IPS-15b (cell line): Measurements from ENCODE around the gene CCZ1.
"Not testable (repeated sequence)": the region's sequence is repeated elsewhere in the genome, so short reads cannot be mapped to it uniquely, and the experiment has no call there.

Source experiments
- H3K27me3 ChIP-seq: one replicate; pipeline ENCODE4 v1.6.1; 2013; ENCODE audit warnings: low read length; ENCODE audit not compliant: control insufficient read depth, insufficient read depth
- H3K36me3 ChIP-seq: one replicate; pipeline ENCODE4 v1.6.1; 2013; ENCODE audit warnings: low read length; ENCODE audit not compliant: control insufficient read depth, insufficient read depth
- H3K4me1 ChIP-seq: one replicate; pipeline ENCODE4 v1.6.1; 2013; ENCODE audit warnings: mild to moderate bottlenecking, low read length; ENCODE audit not compliant: control insufficient read depth, insufficient read depth
- H3K4me3 ChIP-seq: one replicate; pipeline ENCODE4 v1.5.1; 2013; ENCODE audit warnings: low read depth, low read length
- H3K9ac ChIP-seq: one replicate; pipeline ENCODE4 v1.6.1; 2013; ENCODE audit warnings: low read depth, mild to moderate bottlenecking, low read length
- H3K9me3 ChIP-seq: one replicate; pipeline ENCODE4 v1.6.1; 2013; ENCODE audit warnings: mild to moderate bottlenecking, low read length; ENCODE audit not compliant: control insufficient read depth, insufficient read depth

The CCZ1 gene

GRCh38 chr7:5898480-5899224, at the start of gene CCZ1:
Gene CCZ1 (plus strand): TSS chr7:5898733. CDS start chr7:5898800, 67 bp downstream.
- H3K9me3 ChIP-seq, H3K36me3 ChIP-seq, H3K9ac ChIP-seq, H3K4me1 ChIP-seq, H3K27me3 ChIP-seq: not testable (repeated sequence)
- H3K4me3 ChIP-seq = peak within 1 kb of the TSS; percentile 32

DNA sequence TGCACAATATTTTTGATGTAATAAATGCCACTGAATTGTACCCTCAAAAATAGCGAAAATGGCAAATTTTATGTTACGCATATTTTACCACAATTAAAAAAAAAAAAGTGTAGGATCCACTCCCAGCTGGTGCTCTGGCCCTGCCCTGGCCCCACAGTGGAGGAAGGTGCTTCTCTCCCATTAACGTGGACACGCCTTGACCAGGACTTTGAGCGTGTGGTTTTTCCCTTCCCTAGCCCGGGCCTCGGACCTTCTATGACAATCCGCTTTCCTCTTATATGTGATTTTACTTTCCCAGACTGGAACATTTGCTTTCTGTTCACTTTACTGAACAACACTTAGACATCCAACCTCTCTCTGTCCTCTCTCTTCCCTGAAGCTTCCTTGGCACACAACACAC, 47.6 kb upstream of the CCZ1 start:
- Histone ChIP-seq H3K4me3 (no peak overlapping the region), H3K27me3 (no peaks in the 10 kb centered on the region), H3K4me1 (no peaks in the 10 kb centered on the region), H3K9me3 (no peaks in the 10 kb centered on the region), H3K9ac (no peak overlapping the region), H3K36me3 (no peaks in the 10 kb centered on the region)

GRCh38 chr7:5854738-5855137, 43.8 kb upstream of the CCZ1 start:
- H3K36me3 ChIP-seq = no peaks in the 10 kb centered on the region
- H3K27me3 ChIP-seq = no peaks in the 10 kb centered on the region
- H3K9ac ChIP-seq = no peak overlapping the region
- no peak overlapping the region for H3K4me3 ChIP-seq
- no peaks in the 10 kb centered on the region for H3K4me1 ChIP-seq
- H3K9me3 ChIP-seq = no peaks in the 10 kb centered on the region

DNA sequence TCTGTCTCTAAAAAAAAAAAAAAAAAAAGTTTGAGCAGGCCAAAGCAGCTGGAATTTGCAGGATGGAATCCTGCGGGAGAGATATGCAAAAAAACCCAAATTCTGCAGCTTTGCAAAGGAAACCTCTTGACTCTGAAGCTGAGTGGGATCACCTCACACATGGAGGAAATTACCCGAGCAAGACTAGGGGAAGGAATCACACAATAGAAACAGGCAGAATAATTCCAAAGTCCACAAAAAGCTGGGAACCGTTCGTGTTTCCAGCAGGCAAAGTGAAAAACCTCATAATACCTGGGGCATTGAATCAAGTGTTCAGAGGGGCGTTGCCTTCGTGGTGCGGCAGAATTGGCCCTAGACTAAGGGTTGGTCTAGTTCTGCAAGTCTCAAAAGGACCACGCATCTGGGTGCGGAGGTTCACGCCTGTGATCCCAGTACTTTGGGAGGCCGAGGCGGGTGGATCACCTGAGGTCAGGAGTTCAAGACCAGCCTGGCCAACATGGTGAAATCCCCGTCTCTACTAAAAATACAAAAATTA, 41.4 kb upstream of the CCZ1 start:
- H3K4me1 ChIP-seq, H3K27me3 ChIP-seq, H3K36me3 ChIP-seq, H3K9me3 ChIP-seq, H3K9ac ChIP-seq, H3K4me3 ChIP-seq: not testable (repeated sequence)

DNA sequence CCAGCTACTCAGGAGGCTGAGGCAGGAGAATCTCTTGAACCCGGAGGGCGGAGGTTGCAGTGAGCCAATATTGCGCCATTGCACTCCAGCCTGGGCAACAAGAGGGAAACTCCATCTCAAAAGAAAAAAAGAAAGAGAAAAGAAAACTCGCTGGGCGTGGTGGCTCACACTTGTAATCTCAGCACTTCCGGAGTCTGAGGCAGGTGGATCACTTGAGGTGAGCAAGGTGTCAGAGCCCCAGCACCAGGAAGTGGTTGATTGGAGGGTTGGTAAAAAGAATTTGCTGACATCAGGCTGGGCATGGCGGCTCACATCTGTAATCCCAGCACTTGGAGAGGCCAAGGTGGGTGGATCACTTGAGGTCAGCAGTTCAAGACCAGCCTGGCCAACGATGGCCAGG, 40.0 kb upstream of the CCZ1 start:
- not testable (repeated sequence) for H3K27me3 ChIP-seq, H3K9me3 ChIP-seq, H3K36me3 ChIP-seq, H3K4me1 ChIP-seq, H3K4me3 ChIP-seq, H3K9ac ChIP-seq

DNA sequence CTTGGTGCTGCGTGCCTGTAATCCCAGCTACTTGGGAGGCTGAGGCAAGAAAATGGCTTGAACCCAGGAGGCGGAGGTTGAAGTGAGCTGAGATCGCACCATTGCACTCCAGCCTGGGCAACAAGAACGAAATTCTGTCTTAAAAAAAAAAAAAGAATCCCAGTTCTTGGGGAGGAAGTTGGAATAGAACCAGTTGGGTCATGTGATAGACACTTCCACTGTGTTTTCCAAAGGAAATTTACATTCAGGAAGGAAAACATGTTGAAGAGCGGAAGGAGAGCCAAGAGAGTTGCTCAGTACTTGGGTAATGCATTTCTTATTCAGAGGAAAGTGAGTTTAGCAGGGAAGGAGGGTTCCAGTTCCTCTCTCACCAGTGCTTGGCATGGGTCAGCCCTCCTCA, 37.3 kb upstream of the CCZ1 start:
- not testable (repeated sequence) for H3K9ac ChIP-seq, H3K9me3 ChIP-seq, H3K4me3 ChIP-seq, H3K36me3 ChIP-seq, H3K4me1 ChIP-seq, H3K27me3 ChIP-seq

DNA sequence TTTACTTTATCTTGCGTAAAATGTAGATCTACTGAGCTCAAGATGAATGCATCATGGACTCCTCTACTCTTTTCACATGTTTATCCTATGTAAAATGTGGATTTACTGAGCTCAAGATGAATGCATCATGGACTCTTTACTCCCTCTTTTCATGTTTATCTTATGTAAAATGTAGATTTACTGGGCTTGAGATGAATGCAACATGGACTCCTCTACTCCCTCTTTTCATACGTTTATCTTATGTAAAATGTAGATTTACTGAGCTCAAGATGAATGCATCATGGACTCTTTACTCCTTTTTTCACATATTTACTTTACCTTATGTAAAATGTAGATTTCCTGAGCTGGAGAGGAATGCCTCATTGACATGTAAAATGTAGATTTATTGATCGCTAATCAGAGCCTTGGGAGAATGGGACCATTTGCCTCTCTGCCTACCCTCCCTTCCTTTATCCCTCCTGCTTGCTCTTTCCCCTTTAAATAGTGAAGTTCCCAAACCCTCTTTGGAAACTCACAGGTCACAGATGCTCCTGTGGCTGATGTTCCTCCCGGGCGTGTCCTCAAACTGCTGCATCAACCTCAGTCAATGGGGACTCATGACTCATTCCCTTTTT, 35.7 kb upstream of the CCZ1 start:
- H3K9me3 ChIP-seq, H3K4me3 ChIP-seq, H3K36me3 ChIP-seq, H3K27me3 ChIP-seq, H3K4me1 ChIP-seq, H3K9ac ChIP-seq: not testable (repeated sequence)

DNA sequence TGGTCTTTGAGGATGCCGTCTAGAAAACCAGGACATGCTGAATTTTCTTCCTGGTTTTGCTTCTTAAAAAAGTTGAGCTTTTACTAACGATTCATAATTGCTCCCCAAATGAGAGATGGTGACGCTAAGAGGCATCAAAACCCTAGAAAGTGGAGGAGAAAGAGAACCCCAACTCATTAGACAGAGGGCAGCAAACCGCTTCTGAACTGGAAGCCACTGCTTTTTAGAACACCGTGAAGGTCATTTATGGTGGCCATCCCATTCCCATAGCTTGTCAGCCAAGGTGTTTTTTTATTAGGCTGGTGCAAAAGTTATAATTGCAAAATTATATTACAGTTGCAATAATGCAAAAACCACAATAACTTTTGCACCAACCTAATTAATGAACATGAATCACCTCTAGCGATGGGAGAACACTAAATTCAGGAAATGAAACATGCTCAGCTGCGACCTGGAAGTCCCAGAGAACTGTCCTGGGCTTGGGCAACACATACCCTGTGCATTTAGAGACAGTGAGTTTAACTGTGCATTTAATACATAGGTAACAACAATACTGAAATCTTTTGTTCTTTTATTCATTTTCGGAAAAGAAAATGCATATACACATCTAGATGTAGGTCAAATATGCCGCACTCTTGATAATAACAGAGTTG, 33.1 kb upstream of the CCZ1 start:
- H3K36me3 ChIP-seq, H3K9ac ChIP-seq, H3K27me3 ChIP-seq, H3K4me3 ChIP-seq, H3K9me3 ChIP-seq, H3K4me1 ChIP-seq: not testable (repeated sequence)

- Histone ChIP-seq H3K4me1 (no peaks in the 10 kb centered on the region), H3K4me3 (no peak overlapping the region), H3K9ac (no peak overlapping the region), H3K9me3 (no peaks in the 10 kb centered on the region), H3K36me3 (no peaks in the 10 kb centered on the region), H3K27me3 (no peaks in the 10 kb centered on the region)
Observed at GRCh38 chr7:5867060-5867459, 31.5 kb upstream of the CCZ1 start.

- not testable (repeated sequence) for H3K9ac ChIP-seq, H3K4me1 ChIP-seq, H3K9me3 ChIP-seq, H3K27me3 ChIP-seq, H3K4me3 ChIP-seq, H3K36me3 ChIP-seq
Observed at GRCh38 chr7:5868928-5869341, 29.6 kb upstream of the CCZ1 start.

DNA sequence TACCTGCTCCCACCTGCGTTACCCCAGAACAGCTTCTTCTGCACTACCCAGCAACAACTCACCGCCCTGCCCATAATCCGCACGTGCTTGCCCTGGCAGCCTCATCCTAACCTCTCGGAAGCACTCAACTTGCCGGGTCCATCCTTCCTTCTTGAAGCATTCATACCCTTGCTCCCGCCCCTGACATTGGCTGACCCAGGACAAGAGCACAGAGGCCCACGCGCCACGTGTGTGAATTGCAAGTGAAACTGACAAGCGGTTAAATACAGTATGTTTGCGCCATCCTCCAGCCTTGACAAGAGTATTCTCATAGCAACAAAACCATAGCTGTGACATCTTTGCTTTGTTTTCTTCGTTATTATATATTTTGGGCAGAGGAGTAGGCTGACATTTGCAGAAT, 28.8 kb upstream of the CCZ1 start:
- H3K4me1 ChIP-seq = no peaks in the 10 kb centered on the region
- H3K36me3 ChIP-seq = no peaks in the 10 kb centered on the region
- H3K27me3 ChIP-seq = no peaks in the 10 kb centered on the region
- H3K9me3 ChIP-seq = no peaks in the 10 kb centered on the region
- H3K9ac ChIP-seq = no peak overlapping the region
- H3K4me3 ChIP-seq = no peak overlapping the region

DNA sequence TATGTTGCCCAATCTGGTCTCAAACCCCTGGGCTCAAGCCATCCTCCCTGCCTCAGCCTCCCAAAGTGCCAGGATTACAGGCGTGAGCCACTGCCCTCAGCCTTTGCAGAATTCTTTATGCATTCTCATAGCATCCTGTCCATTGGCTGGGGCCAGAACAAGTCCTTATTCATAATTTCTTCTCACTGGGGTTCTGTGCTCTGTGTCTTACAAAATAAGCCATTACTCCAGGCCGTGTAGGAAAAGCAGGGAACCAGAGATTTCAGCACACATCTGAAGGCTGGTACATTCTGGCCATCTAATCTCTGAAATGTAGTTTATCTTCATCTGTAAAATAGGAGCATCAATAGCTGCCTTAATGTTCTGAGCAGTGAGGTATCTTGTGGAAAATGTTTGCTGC, 28.2 kb upstream of the CCZ1 start:
- Histone ChIP-seq H3K27me3 (no peaks in the 10 kb centered on the region), H3K4me1 (no peaks in the 10 kb centered on the region), H3K36me3 (no peaks in the 10 kb centered on the region), H3K4me3 (no peak overlapping the region), H3K9ac (no peak overlapping the region), H3K9me3 (no peaks in the 10 kb centered on the region)
